Tibial artery (tissue), 4 donors: ENCODE data around the gene NAA25.
"Not testable (repeated sequence)": the region's sequence is repeated elsewhere in the genome, so short reads cannot be mapped to it uniquely, and the experiment has no call there.

ENCODE experiments used
- DNase-seq, 2 donors: peaks; one replicate each; pipeline ENCODE4 v3.0.0-alpha.2; 2019
- H3K27ac ChIP-seq, 2 donors: fragments of 200-600 bp; sonication (generic) in 1 of 2; 1 replicate in 1 of 2; 2 replicates in 1 of 2; pipeline ENCODE4 v1.5.1; 2018 to 2019; ENCODE audit warnings: mild to moderate bottlenecking in 1 of 2
- H3K27me3 ChIP-seq, 2 donors: fragments of 200-600 bp; sonication (generic) in 1 of 2; one replicate each; pipeline versions ENCODE4 v1.5.1 to v1.6.0; 2016 to 2019
- H3K36me3 ChIP-seq, 3 donors: fragments of 200-600 bp; sonication (generic) in 2 of 3; one replicate each; pipeline ENCODE4 v1.5.1; 2016 to 2019; ENCODE audit warnings: mild to moderate bottlenecking in 2 of 3
- H3K4me1 ChIP-seq, 4 donors: fragments of 200-600 bp; sonication (generic) in 2 of 4; 1 replicate in 3 of 4; 2 replicates in 1 of 4; pipeline ENCODE4 v1.5.1; 2016 to 2019
- H3K4me3 ChIP-seq, 2 donors: fragments of 200-600 bp; sonication (generic) in 1 of 2; 1 replicate in 1 of 2; 2 replicates in 1 of 2; pipeline ENCODE4 v1.5.1; 2018 to 2019; ENCODE audit warnings: mild to moderate bottlenecking in 2 of 2
- H3K9me3 ChIP-seq, 3 donors: fragments of 200-600 bp; sonication (generic) in 1 of 3; one replicate each; pipeline ENCODE4 v1.5.1; 2016 to 2019
- intact Hi-C: fragments of 100-400 bp; cut with DNase I; formaldehyde crosslinking; loops from one replicate; pipeline ENCODE4 v1.15.0; 2023; ENCODE audit warnings: low total_unique reads
- TF ChIP-seq, protein P1 (sequence below), 2 experiments: fragments of 200-600 bp in 1 of 2; fragments of 450-650 bp in 1 of 2; IDR thresholded peaks; one replicate each; pipeline ENCODE4 v1.5.1; 2017 to 2019; ENCODE audit warnings: antibody characterized with exemption in 2 of 2, mild to moderate bottlenecking in 1 of 2, moderate library complexity in 1 of 2

NAA25 gene

DNA sequence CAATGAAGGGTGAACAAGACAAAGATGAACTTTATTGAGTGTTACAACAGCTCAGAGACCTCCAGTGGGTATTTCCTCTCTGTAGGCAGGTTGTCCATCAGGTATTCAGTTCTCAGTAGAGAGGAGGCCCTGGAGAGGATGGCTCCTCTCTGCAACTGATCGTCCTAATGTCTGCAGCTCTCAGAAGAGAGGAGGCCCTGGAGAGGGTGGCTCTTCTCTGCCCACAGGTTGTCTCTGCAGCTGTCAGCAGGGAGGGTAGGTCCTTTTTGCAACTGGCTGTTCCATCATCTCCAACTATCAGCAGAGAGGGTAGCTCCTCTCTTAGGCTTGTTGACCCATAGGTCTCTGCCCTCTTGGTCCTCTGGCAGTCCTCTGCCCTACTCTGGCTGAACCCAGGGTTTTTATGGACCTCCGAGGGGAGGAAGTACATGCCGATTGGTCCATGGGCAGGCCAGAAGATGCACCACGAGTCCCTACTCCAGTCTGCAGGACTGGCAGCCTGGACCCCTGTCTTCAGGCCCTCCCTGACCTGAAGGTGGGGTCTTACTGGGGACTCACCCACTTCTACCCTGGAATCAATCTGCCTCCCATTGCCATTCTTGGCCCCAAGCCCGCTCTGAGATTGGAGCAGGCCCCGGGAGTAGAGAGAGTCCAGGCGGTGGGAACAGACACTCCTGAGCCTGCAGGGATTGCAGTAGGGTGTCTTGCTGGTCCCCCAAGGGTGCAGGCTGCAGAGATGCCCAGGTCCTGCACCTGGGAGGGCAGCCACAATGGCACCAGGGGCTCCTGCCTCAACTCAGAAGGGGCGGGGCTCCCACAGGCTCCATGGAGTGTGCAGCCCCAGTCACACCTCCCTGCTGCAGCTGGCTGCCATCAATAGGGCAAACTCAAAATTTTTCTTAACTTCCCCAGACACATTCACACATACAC, 97.9 kb downstream of the NAA25 start:
- TF ChIP-seq, protein P1, sequence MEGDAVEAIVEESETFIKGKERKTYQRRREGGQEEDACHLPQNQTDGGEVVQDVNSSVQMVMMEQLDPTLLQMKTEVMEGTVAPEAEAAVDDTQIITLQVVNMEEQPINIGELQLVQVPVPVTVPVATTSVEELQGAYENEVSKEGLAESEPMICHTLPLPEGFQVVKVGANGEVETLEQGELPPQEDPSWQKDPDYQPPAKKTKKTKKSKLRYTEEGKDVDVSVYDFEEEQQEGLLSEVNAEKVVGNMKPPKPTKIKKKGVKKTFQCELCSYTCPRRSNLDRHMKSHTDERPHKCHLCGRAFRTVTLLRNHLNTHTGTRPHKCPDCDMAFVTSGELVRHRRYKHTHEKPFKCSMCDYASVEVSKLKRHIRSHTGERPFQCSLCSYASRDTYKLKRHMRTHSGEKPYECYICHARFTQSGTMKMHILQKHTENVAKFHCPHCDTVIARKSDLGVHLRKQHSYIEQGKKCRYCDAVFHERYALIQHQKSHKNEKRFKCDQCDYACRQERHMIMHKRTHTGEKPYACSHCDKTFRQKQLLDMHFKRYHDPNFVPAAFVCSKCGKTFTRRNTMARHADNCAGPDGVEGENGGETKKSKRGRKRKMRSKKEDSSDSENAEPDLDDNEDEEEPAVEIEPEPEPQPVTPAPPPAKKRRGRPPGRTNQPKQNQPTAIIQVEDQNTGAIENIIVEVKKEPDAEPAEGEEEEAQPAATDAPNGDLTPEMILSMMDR (IDR thresholded peaks at IDR 0.05) = no peak
- Histone ChIP-seq H3K9me3 (no peaks in the 10 kb centered on the region), H3K4me1 (peaks cover 5 to 35% (median 25%) of the 10 kb centered on the region in 4 donors), H3K27me3 (no peaks in the 10 kb centered on the region), H3K4me3 (no peak overlapping the region), H3K36me3 (no peaks in the 10 kb centered on the region), H3K27ac (no peak overlapping the region)
- intact Hi-C loops = loop anchor here (5.0 kb wide), 2 partner anchors 73 to 168 kb away; partner anchors contain the start of gene MAPKAPK5
- no peak for DNase-seq

DNA sequence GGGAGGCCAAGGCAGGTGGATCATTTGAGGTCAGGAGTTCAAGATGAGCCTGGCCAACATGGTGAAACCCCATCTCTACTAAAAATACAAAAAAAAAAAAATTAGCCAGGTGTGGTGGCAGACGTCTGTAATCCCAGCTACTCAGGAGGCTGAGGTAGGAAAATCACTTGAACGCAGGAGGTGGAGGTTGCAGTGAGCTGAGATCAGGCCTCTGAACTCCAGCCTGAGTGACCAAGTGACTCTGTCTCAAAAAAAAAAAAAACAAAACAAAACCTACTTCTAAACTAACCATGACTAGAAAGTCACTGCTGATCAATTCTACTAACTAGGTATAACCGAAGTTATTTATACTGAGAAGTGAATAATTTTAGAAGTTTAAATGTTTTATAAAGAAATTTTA, 99.0 kb downstream of the NAA25 start:
- H3K4me3 ChIP-seq, H3K36me3 ChIP-seq, H3K27me3 ChIP-seq, intact Hi-C loops, DNase-seq, H3K9me3 ChIP-seq, H3K27ac ChIP-seq: not testable (repeated sequence)
- peaks cover 5 to 29% (median 20%) of the 10 kb centered on the region in 4 donors for H3K4me1 ChIP-seq

DNA sequence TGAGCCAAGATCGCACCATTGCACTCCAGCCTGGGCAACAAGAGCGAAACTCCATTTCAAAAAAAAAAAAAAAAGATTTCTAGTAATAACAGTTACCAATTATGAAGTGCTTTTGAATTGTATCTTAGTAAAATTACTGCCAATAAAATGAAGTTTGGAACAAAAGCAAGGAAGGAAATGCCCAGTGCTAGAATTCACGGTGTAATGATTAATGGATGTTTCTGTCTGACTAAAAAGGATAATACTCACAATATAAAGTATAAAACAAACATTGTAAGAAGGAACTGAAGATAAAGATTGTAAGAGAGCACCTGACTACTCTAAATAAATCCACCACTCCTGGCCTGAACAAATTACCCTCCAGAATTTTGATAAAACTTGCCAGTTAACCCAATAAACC, 99.7 kb downstream of the NAA25 start:
- intact Hi-C loops = no loop called here
- Histone ChIP-seq H3K9me3 (no peaks in the 10 kb centered on the region), H3K27ac (no peak overlapping the region), H3K4me3 (no peak overlapping the region), H3K4me1 (peaks cover 5 to 23% (median 15%) of the 10 kb centered on the region in 4 donors), H3K36me3 (no peaks in the 10 kb centered on the region), H3K27me3 (no peaks in the 10 kb centered on the region)
- DNase-seq = no peak
- TF ChIP-seq, protein P1 (IDR thresholded peaks at IDR 0.05) = no peak

DNA sequence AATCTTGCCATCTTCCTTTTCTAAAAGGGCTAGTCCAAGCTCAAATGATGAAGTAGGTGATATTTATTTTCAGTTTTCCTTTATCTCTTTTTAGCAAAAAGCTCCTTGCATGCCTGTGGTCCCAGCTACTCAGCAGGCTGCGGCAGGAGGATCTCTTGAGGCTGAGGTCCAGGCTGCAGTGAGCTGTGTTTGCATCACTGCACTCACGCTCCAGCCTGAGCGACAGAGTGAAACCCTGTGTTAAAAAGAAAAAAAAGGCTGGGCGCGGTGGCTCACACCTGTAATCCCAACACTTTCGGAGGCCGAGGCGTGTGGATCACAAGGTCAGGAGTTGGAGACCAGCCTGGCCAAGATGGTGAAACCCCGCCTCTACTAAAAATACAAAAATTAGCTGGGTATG, 100.6 kb downstream of the NAA25 start:
- intact Hi-C loops = no loop called here
- peaks cover 5 to 22% (median 15%) of the 10 kb centered on the region in 4 donors for H3K4me1 ChIP-seq
- H3K27ac ChIP-seq = no peak overlapping the region
- H3K27me3 ChIP-seq = no peaks in the 10 kb centered on the region
- DNase-seq = no peak
- no peaks in the 10 kb centered on the region for H3K9me3 ChIP-seq
- TF ChIP-seq, protein P1 (IDR thresholded peaks at IDR 0.05) = no peak
- H3K36me3 ChIP-seq = no peaks in the 10 kb centered on the region
- H3K4me3 ChIP-seq = no peak overlapping the region

DNA sequence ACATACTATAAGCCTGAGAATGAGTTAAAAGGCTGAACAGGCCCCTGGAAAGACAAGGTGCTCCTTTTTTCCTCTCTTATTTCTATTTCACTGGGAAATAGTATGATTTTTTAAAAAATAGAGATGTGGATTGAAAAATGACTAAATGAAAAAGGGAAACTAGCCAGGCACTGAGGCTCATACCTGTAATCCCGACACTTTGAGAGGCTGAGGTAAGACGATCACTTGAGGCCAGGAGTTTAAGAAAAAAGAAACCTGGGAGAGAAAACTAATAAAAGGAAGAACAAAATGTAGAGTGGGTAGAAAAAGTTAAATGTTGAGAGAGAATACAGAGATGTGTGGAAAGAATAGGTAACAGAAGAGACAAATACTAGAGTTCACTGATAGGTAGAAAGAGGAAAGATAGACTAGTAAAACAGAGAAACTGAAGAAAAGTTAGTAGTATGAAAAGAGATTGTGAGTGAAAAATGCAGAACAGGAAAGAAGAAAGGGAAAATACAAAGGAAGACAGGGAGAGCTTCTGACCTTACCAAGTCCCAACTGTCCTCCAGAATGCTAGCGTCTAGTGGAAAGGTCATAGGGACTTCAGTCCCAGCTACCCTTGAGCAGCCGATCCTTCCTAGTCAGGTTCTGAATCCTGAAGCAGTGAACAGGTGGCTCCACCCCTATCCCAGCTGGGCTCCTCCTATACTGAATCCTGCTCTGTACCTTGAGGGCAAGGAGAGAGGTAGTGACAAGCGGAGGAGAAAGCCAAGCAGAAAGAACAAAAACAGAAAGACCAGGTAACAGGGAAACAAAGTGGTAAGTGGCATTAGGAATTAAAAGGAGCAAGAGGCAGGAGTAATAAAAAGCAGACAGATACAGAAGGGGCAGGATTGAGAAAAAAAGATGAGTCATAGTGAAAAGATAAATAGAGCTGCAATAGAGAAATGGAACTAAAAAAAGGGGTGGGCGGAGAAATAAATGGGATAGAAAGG, 102.9 kb downstream of the NAA25 start:
- peaks cover 0 to 17% (median 7%) of the 10 kb centered on the region in 4 donors for H3K4me1 ChIP-seq
- TF ChIP-seq, protein P1 (IDR thresholded peaks at IDR 0.05) = no peak
- peaks cover 0 to 7% (median 0%) of the 10 kb centered on the region in 3 donors for H3K36me3 ChIP-seq
- intact Hi-C loops = no loop called here
- no peak overlapping the region for H3K27ac ChIP-seq
- no peak for DNase-seq
- peak overlapping the region in 1 of 2 donors; percentile 3 for H3K4me3 ChIP-seq
- no peaks in the 10 kb centered on the region for H3K27me3 ChIP-seq
- H3K9me3 ChIP-seq = no peaks in the 10 kb centered on the region
